ENCODE results near the gene MIPOL1.
"Not testable (repeated sequence)": the region's sequence is repeated elsewhere in the genome, so short reads cannot be mapped to it uniquely, and the experiment has no call there.

The MIPOL1 gene

DNA sequence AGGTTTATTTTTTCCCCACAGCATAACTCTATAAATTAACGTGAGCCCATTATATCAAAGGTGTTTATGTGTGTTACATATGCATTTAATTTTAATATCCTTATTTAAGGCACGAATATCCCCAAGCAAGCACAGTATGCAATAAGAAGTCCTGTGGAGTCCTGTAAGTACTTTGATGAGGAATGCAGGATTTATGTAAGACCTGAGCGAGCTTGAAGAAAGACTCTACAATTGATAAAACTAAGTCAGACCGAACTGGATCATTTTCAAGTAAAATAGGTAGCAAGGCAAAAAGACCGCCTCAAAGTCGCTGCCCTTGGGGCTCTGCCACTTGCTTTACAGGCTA is 26.1 kb upstream of the MIPOL1 start:
- no peak for DNase-seq (ENCODE audit: extremely low read depth, insufficient read length)
- Histone ChIP-seq H3K36me3 (ENCODE audit: control insufficient read depth, insufficient read depth, low read length) (no peaks in the 10 kb centered on the region), H3K4me3 (replicated peaks; ENCODE audit: low read depth, low read length) (no peak overlapping the region), H3K27me3 (replicated peaks; ENCODE audit: control insufficient read depth, insufficient read depth, low read length) (no peaks in the 10 kb centered on the region)
- TF ChIP-seq, protein P1, sequence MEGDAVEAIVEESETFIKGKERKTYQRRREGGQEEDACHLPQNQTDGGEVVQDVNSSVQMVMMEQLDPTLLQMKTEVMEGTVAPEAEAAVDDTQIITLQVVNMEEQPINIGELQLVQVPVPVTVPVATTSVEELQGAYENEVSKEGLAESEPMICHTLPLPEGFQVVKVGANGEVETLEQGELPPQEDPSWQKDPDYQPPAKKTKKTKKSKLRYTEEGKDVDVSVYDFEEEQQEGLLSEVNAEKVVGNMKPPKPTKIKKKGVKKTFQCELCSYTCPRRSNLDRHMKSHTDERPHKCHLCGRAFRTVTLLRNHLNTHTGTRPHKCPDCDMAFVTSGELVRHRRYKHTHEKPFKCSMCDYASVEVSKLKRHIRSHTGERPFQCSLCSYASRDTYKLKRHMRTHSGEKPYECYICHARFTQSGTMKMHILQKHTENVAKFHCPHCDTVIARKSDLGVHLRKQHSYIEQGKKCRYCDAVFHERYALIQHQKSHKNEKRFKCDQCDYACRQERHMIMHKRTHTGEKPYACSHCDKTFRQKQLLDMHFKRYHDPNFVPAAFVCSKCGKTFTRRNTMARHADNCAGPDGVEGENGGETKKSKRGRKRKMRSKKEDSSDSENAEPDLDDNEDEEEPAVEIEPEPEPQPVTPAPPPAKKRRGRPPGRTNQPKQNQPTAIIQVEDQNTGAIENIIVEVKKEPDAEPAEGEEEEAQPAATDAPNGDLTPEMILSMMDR (IDR thresholded peaks at IDR 0.05; ENCODE audit: insufficient read depth, low read length, poor library complexity, severe bottlenecking): no peak

DNA sequence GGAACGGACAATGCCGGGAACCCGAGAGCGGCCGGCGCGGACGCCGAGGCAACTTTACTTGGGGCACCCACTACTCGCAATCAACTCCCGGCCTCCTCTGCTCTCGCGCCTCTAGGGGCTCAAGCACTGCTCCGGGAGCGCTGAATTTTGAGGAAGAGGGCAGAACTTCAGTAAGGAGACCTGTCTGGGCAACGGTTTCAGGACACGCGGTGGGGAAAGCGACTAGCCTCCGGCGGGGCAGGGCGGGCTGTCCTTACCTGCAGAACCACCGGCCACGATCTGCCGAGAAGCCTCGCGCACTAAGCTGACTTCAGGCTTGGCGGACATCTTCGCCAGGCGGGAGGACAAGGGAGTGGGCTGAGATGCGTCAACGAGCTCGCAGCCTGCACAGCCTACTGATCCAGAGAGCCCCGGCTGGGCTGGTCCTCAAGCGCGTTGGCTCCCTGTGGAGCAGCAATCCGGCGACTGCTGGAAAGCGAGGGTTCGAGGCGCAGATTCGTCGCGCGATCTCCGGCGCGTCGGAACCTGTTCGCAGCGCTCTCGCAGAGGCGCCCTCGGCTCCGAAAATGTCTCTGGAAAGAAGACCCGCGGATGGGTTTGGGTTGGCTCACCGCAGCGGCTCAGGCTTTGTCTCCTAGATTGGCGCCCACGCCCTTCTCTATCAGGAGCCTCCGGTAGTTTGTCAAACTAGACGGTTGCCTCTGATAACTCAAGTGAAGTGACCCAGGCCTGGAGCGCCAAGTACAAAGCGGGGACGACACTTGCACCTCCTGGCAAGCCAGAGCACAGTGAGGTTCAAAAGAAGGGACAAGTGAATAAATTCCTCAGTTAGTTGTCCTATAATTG is 25.5 kb upstream of the MIPOL1 start, which contains the start of gene SLC25A21:
SLC25A21 (minus strand) TSS at position 583 of the 846 bp plus-strand sequence.
- Histone ChIP-seq H3K27me3 (replicated peaks; ENCODE audit: control insufficient read depth, insufficient read depth, low read length) (no peaks in the 10 kb centered on the region), H3K4me3 (replicated peaks; ENCODE audit: low read depth, low read length) (no peak within 1 kb of the TSS), H3K36me3 (ENCODE audit: control insufficient read depth, insufficient read depth, low read length) (no peaks in the 10 kb centered on the region)
- DNase-seq (ENCODE audit: extremely low read depth, insufficient read length): peak; percentile 31
- TF ChIP-seq, protein P1 (IDR thresholded peaks at IDR 0.05; ENCODE audit: insufficient read depth, low read length, poor library complexity, severe bottlenecking): no peak

DNA sequence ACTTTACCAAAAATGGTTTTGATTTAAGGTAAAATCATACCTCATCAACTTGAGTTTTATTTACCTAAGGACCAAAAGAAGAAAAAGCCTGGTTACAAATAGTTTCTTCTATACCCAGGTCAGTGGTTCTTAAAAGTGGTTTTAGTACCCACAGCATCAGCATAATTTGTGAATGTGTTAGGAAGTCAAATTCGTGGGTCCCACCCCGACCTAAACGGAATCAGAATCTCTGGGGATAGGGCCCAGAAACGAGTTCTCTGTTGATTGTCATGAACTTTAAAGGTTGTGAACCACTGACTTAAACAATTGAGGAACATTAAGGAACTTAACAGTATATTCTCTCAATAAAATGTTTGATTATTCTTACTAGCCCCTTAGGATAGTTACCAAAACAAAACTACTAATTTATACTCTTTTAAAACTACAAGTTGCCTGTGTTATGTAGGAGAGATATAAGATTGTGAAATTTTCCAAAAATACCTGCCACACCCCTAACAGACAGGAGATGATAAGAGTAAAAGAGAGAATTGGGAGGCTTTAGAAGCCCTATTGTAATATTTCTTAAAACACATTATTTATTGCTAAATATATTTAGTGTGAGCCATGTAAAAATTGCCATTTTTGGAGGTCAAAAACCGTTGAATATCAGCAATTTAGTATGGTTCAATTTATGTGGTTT is 24.7 kb upstream of the MIPOL1 start:
- DNase-seq (ENCODE audit: extremely low read depth, insufficient read length): no peak
- TF ChIP-seq, protein P1 (IDR thresholded peaks at IDR 0.05; ENCODE audit: insufficient read depth, low read length, poor library complexity, severe bottlenecking): no peak
- no peaks in the 10 kb centered on the region for H3K27me3 ChIP-seq (replicated peaks; ENCODE audit: control insufficient read depth, insufficient read depth, low read length)
- no peaks in the 10 kb centered on the region for H3K36me3 ChIP-seq (ENCODE audit: control insufficient read depth, insufficient read depth, low read length)
- no peak overlapping the region for H3K4me3 ChIP-seq (replicated peaks; ENCODE audit: low read depth, low read length)

DNA sequence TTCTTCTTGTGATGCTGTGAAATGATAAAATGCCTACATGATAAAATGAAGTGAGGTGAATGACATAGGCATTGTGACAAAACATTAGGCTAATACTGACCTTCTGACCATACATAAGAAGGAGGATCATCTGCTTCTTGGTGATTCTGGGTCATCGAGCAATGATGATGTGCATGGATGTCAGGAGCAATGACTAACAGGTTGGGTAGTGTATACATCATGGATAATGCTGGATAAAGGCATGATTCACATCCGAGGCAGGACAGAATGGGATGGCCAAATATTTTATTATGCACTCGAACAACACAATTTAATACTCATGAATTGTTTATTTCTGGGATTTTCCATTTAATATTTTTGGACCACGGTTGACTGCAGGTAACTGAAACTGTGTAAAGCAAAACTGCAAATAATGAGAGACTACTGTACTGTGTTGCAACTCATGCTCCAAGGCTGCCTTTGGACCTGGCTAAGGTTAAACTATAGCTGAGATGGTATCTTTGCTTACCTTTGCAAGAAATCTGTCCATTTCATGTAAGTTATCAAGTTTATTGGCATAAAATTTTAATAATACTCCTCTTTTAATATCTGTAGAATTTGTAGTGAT is 17.7 kb upstream of the MIPOL1 start:
- H3K4me3 ChIP-seq (replicated peaks; ENCODE audit: low read depth, low read length): no peak overlapping the region
- H3K36me3 ChIP-seq (ENCODE audit: control insufficient read depth, insufficient read depth, low read length): no peaks in the 10 kb centered on the region
- TF ChIP-seq, protein P1 (IDR thresholded peaks at IDR 0.05; ENCODE audit: insufficient read depth, low read length, poor library complexity, severe bottlenecking): no peak
- H3K27me3 ChIP-seq (replicated peaks; ENCODE audit: control insufficient read depth, insufficient read depth, low read length): no peaks in the 10 kb centered on the region
- DNase-seq (ENCODE audit: extremely low read depth, insufficient read length): no peak

DNA sequence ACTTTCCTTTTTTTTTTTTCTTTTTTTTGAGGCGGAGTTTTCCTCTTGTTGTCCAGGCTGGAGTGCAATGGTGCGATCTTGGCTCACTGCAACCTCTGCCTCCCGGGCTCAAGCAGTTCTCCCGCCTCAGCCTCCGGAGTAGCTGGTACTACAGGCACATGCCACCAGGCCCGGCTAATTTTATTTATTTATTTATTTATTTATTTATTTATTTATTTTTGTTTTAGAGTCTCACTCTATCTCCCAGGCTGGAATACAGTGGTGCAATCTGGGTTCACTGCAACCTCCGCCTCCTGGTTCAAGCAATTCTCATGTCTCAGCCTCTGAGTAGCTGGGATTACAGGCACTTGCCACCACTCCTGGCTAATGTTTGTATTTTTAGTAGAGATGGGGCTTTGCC is 16.9 kb upstream of the MIPOL1 start:
- H3K27me3 ChIP-seq (replicated peaks; ENCODE audit: control insufficient read depth, insufficient read depth, low read length); H3K36me3 ChIP-seq (ENCODE audit: control insufficient read depth, insufficient read depth, low read length); H3K4me3 ChIP-seq (replicated peaks; ENCODE audit: low read depth, low read length); DNase-seq (ENCODE audit: extremely low read depth, insufficient read length): not testable (repeated sequence)

DNA sequence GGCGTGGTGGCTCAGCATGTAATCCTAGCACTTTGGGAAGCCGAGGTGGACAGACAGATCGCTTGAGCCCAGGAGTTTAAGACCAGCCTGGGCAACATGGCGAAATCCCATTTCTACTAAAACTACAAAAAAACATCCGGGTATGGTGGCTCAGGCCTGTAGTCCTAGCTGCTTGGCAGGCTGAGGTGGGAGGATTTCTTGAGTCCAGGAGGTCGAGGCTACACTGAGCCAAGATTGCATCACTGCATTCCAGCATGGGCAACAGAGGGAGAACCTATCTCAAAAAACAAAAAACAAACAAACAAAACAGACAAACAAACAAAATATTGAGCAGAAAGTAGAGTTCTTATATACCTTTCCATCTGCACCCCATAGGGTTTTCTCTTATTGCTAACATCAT is 16.3 kb upstream of the MIPOL1 start:
- DNase-seq (ENCODE audit: extremely low read depth, insufficient read length): no peak
- H3K27me3 ChIP-seq (replicated peaks; ENCODE audit: control insufficient read depth, insufficient read depth, low read length): no peaks in the 10 kb centered on the region
- no peaks in the 10 kb centered on the region for H3K36me3 ChIP-seq (ENCODE audit: control insufficient read depth, insufficient read depth, low read length)
- H3K4me3 ChIP-seq (replicated peaks; ENCODE audit: low read depth, low read length): no peak overlapping the region
- TF ChIP-seq, protein P1 (IDR thresholded peaks at IDR 0.05; ENCODE audit: insufficient read depth, low read length, poor library complexity, severe bottlenecking): no peak

DNA sequence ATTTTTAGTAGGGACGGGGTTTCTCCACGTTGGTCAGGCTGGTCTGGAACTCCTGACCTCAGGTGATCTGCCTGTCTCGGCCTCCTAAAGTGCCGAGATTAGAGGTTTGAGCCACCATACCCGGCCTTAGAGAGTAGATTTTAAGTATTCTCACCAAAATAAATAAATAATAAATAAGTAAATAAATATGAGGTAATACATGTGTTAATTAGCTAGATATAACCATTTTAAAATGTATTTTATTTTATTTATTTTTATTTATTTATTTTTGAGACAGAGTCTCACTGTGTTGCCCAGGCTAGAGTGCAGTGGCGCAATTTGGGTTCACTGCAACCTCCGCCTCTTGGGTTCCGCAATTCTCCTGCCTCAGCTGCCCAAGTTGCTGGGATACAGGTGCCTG is 13.2 kb upstream of the MIPOL1 start:
- H3K4me3 ChIP-seq (replicated peaks; ENCODE audit: low read depth, low read length); H3K36me3 ChIP-seq (ENCODE audit: control insufficient read depth, insufficient read depth, low read length); H3K27me3 ChIP-seq (replicated peaks; ENCODE audit: control insufficient read depth, insufficient read depth, low read length); DNase-seq (ENCODE audit: extremely low read depth, insufficient read length): not testable (repeated sequence)
